SK-N-MC (cell line): ENCODE results near the gene IFIT2.

Experiments
- DNase-seq: peaks from one replicate; pipeline ENCODE4 v3.0.0-alpha.2; 2011; ENCODE audit warnings: low read depth, low spot score
- H3K27ac ChIP-seq: fragments of 200-600 bp; sonication (generic); 2 replicates; pipeline ENCODE4 v1.5.1; 2016; ENCODE audit warnings: mixed run types
- H3K36me3 ChIP-seq: fragments of 200-600 bp; sonication (generic); 2 replicates; pipeline ENCODE4 v1.6.1; 2017; ENCODE audit warnings: antibody characterized with exemption, low read length, mixed read lengths; ENCODE audit not compliant: insufficient read depth
- H3K4me3 ChIP-seq: fragments of 200-600 bp; sonication (generic); 2 replicates; pipeline ENCODE4 v1.5.1; 2016
- H3K9ac ChIP-seq: fragments of 200-600 bp; sonication (generic); 2 replicates; pipeline ENCODE4 v1.8.0; 2017; ENCODE audit warnings: mixed run types, mixed read lengths; ENCODE audit not compliant: insufficient read length
- H3K9me3 ChIP-seq: fragments of 200-600 bp; sonication (generic); 2 replicates; pipeline ENCODE4 v1.6.1; 2017; ENCODE audit warnings: low read depth, mild to moderate bottlenecking, antibody characterized with exemption, low read length, moderate library complexity, mixed read lengths
- EZH2 ChIP-seq: fragments of 200-600 bp; sonication (generic); IDR thresholded peaks from one replicate; pipeline ENCODE4 v1.6.1; 2017; ENCODE audit warnings: antibody characterized with exemption
- FOXP2 ChIP-seq: optimal IDR thresholded peaks from 2 replicates; pipeline ENCODE3; 2011; ENCODE audit warnings: mild to moderate bottlenecking, moderate library complexity; ENCODE audit not compliant: insufficient read depth; ENCODE audit errors: extremely low read length, control extremely low read depth
- POLR2AphosphoS5 ChIP-seq: IDR thresholded peaks from 2 replicates; pipeline ENCODE4 v1.6.1; 2012; ENCODE audit warnings: mild to moderate bottlenecking, low read depth, low read length, borderline replicate concordance

Gene IFIT2

DNA sequence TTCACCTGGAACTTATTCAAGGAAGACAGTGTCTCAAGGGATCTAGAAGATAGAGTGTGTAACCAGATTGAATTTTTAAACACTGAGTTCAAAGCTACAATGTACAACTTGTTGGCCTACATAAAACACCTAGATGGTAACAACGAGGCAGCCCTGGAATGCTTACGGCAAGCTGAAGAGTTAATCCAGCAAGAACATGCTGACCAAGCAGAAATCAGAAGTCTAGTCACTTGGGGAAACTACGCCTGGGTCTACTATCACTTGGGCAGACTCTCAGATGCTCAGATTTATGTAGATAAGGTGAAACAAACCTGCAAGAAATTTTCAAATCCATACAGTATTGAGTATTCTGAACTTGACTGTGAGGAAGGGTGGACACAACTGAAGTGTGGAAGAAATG is 36.9 kb downstream of the IFIT2 start:
- no peak for TF ChIP-seq FOXP2
- TF ChIP-seq EZH2 = no peak
- H3K27ac ChIP-seq = no peak overlapping the region
- H3K9ac ChIP-seq = no peak overlapping the region
- H3K36me3 ChIP-seq = no peaks in the 10 kb centered on the region
- no peak for DNase-seq
- no peaks in the 10 kb centered on the region for H3K9me3 ChIP-seq
- H3K4me3 ChIP-seq = no peak overlapping the region

DNA sequence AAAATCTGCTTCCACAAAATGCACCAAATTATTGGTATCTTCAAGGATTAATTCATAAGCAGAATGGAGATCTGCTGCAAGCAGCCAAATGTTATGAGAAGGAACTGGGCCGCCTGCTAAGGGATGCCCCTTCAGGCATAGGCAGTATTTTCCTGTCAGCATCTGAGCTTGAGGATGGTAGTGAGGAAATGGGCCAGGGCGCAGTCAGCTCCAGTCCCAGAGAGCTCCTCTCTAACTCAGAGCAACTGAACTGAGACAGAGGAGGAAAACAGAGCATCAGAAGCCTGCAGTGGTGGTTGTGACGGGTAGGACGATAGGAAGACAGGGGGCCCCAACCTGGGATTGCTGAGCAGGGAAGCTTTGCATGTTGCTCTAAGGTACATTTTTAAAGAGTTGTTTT is 38.0 kb downstream of the IFIT2 start:
- no peak overlapping the region for H3K4me3 ChIP-seq
- H3K9ac ChIP-seq = no peak overlapping the region
- H3K36me3 ChIP-seq = no peaks in the 10 kb centered on the region
- no peak overlapping the region for H3K27ac ChIP-seq
- H3K9me3 ChIP-seq = no peaks in the 10 kb centered on the region
- TF ChIP-seq EZH2 (no peak), FOXP2 (no peak), POLR2AphosphoS5 (no peak)
- no peak for DNase-seq

DNA sequence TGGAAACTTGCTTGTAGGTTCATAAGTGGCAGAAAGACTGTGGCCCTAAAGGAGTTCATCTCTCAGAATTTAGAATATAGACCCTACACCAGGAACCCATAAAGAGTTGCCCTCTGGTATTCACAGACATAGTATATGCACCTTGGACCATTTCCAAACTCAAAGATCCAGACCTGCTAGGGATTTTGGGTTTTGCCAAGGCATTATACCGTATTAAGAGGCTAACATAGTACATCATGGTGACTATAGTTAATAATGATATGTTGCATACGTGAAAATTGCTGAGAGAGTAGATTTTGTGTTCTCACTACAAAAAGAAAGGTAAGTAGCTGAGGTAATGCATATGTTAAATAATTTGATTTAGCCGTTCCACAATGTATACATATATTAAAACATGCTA is 39.8 kb downstream of the IFIT2 start:
- H3K9ac ChIP-seq = no peak overlapping the region
- DNase-seq = no peak
- TF ChIP-seq EZH2 = no peak
- no peak for TF ChIP-seq FOXP2
- no peak for TF ChIP-seq POLR2AphosphoS5
- no peak overlapping the region for H3K4me3 ChIP-seq
- H3K9me3 ChIP-seq = no peaks in the 10 kb centered on the region
- H3K36me3 ChIP-seq = no peaks in the 10 kb centered on the region
- H3K27ac ChIP-seq = no peak overlapping the region

DNA sequence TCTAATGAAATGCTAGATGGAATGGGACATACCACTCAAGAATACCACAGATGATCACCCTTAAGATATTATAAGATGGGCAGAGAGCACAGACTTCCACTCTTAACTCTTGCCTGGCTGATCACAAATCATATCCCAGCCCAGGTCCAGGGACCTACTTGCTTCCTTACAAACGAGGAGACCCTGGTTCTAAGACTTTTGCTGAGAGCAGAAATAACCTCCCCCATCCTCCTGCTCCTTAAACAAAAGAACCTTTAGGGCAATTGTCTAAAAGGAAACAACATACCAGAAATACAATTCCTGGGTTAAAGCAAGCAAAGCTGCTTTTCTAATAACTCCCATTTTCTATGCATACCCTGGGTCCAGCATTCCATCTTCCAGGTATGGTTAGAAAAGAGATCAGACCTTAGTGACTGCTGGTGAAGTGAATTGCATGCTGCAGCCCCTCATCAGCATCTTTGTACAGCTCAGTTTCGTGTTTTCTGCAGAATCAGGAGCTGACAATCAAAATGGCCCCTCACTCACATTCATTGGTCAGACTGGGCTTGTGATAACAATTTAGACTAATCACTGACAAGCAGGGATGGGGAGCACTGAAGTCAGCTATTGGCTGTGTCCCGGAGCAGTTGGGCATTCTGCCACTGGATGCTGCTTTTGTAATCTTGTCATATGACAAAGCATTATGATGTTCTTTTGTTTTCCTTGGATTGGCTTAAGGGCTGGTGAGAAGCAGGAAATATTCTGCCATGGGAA is 40.5 kb downstream of the IFIT2 start:
- Histone ChIP-seq H3K9ac (no peak overlapping the region), H3K36me3 (no peaks in the 10 kb centered on the region), H3K9me3 (no peaks in the 10 kb centered on the region), H3K4me3 (no peak overlapping the region), H3K27ac (no peak overlapping the region)
- no peak for DNase-seq
- TF ChIP-seq POLR2AphosphoS5 (no peak), FOXP2 (no peak), EZH2 (no peak)

DNA sequence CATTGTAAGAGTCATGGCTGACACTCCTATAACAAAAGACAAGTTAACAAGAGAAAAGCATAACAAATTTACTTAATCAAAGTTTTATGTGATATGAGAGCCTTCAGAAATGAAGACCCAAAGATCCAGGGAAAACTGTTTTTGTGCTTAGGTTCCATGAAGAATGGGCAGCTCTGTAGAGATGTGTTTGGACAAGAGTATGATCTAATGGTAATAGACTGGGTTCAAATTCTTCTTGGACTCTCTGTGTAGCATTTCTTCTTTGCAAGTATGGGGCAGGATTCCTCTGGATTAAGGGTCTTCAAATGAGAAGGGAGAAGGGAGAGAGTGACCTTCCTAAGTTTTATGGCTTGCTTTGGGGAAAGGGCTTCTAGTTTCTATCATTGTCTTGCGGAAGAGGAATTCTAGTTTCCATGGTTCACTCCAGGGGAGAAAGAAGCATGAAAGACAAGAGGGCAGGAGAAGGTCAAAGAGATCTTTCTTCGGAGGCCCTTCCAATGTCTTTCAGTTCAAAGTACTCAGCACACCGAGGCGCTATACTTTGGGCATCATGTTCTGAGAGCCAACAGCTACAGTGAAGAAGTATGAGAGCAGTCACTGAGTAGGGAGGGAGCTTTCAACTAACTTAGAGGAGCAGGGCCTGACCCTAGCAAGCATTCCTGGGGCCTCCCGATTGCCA is 41.4 kb downstream of the IFIT2 start:
- DNase-seq = no peak
- Histone ChIP-seq H3K9ac (no peak overlapping the region), H3K36me3 (no peaks in the 10 kb centered on the region), H3K9me3 (no peaks in the 10 kb centered on the region), H3K4me3 (no peak overlapping the region), H3K27ac (no peak overlapping the region)
- no peak for TF ChIP-seq POLR2AphosphoS5

DNA sequence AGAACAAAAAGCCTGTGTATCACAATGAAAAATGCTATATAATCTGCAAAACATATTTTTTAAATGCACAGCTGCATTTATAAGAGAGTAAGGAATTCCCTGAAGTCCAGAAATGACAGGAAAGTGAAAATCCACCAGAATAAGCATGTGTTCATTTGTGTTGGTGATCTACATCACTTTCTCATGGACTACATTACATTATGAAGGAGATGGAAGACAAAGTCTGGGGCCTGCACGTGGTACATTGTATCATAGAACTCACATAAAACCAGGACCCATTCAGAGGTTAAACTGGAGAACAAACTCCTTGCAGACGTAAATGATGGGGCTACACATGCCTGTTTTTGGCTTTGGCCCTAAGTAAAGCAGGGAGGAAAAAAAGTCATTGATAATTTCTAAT is 42.3 kb downstream of the IFIT2 start:
- Histone ChIP-seq H3K9me3 (no peaks in the 10 kb centered on the region), H3K4me3 (no peak overlapping the region), H3K36me3 (no peaks in the 10 kb centered on the region), H3K27ac (no peak overlapping the region), H3K9ac (no peak overlapping the region)
- TF ChIP-seq EZH2 = no peak
- no peak for TF ChIP-seq POLR2AphosphoS5
- no peak for TF ChIP-seq FOXP2
- no peak for DNase-seq

DNA sequence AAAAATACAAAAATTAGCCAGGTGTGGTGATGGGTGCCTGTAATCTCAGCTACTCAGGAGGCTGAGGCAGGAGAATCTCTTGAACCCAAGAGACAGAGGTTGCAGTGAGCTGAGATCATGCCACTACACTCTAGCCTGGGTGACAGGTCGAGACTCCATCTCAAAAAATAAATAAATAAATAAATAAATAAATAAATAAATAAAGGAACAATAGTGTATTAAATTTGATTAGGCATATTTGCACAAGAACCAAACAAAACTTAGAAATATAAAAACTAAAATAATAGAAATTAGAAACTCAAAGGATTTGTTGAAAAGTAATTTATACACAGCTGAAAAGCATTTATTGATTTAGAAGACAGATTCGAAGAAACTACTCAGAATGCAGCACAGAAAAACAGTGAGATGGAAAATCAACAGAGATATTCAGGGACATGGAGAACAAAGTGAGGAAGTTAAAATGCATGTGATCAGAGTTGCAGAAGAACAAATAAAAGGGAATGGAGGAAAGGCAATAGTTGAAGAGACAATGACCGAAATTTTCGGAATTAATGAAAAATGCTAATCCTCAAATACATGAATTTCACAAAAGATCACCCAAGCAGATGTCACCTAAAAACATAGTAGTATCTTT is 43.6 kb downstream of the IFIT2 start:
- no peak overlapping the region for H3K4me3 ChIP-seq
- peak overlapping the region; percentile 82; the same call in 1 of the 2 replicates for H3K27ac ChIP-seq
- no peak for DNase-seq
- TF ChIP-seq POLR2AphosphoS5 (no peak), FOXP2 (no peak), EZH2 (no peak)
- no peaks in the 10 kb centered on the region for H3K9me3 ChIP-seq
- no peaks in the 10 kb centered on the region for H3K36me3 ChIP-seq
- H3K9ac ChIP-seq = no peak overlapping the region

DNA sequence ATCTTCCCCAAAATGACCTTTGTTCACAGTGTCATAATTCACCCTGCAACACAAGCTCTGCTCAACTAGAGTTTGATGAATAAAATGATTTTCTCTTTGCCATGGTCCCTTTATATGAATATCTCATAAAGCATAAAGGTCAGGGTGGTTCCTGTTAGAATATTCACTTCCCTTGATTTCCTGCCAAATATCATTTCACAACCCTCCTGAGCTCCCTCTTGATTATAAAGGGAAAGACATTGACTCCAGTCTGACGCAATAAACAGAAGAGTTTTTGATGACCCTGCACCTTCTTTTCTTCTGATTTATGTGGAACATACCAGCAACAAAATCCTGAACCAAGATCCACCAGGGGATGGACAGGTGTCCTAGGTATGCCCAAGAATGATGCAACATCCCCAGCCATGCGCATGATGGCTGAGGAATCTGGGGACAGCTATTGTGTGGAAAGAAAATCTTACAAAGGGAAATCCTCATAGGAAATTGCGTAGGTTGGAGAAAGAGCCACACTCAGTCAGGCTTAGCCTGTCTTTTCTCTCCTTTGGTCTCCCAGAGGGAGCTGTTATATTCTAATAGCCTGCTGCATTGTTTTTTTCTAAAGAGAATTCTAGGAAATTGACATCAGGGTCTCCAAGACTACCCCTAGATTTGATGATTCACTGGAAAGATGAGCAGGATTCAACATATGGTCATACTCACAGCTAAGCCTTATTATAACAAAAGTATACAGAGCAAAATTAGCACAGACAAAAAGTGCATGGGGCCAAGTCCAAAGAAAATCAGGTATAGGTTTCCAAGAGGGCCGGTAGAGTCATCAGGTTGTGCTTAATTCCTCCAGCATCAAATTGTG is 44.8 kb downstream of the IFIT2 start:
- peak overlapping the region; percentile 82 for H3K27ac ChIP-seq
- DNase-seq = peak; percentile 52

More for the DNA sequence above, 44.8 kb downstream of the IFIT2 start:
- Histone ChIP-seq H3K4me3 (peak overlapping the region; percentile 25; the same call in 1 of the 2 replicates), H3K36me3 (no peaks in the 10 kb centered on the region), H3K9ac (no peak overlapping the region), H3K9me3 (no peaks in the 10 kb centered on the region)
- TF ChIP-seq POLR2AphosphoS5 (no peak), EZH2 (no peak), FOXP2 (no peak)
